Esophagus muscularis mucosa (tissue), 4 donors: ENCODE results near the gene USP48. TPM values are rescaled to one million over a fixed set of nuclear protein-coding genes. Genes with fewer than 3 reads are reported as not detected.

Experiments
- DNase-seq: peaks from one replicate; pipeline ENCODE4 v3.0.0-alpha.2; 2017; ENCODE audit errors: extremely low spot score
- H3K27ac ChIP-seq, 4 donors: fragments of 200-600 bp; sonication (generic); replicated peaks in 1 of 4; 1 replicate in 3 of 4; 2 replicates in 1 of 4; pipeline ENCODE4 v1.5.1; 2016 to 2019; ENCODE audit warnings: mild to moderate bottlenecking in 1 of 4
- H3K27me3 ChIP-seq, 4 donors: fragments of 200-600 bp; sonication (generic); one replicate each; pipeline versions ENCODE4 v1.5.1 to v1.6.0; 2016 to 2019
- H3K36me3 ChIP-seq, 4 donors: fragments of 200-600 bp; sonication (generic); one replicate each; pipeline ENCODE4 v1.5.1; 2016 to 2019
- H3K4me1 ChIP-seq, 4 donors: fragments of 200-600 bp; sonication (generic); one replicate each; pipeline ENCODE4 v1.5.1; 2016 to 2019
- H3K4me3 ChIP-seq, 4 donors: fragments of 200-600 bp; sonication (generic); 1 replicate in 2 of 4; 2 replicates in 2 of 4; pipeline ENCODE4 v1.5.1; 2016 to 2019; ENCODE audit warnings: mild to moderate bottlenecking in 4 of 4, moderate library complexity in 1 of 4
- H3K9me3 ChIP-seq, 4 donors: fragments of 200-600 bp; sonication (generic); 1 replicate in 3 of 4; 2 replicates in 1 of 4; pipeline ENCODE4 v1.5.1; 2016 to 2019
- CTCF ChIP-seq, 3 experiments: fragments of 200-600 bp in 2 of 3; fragments of 450-650 bp in 1 of 3; sonication (generic) in 2 of 3; IDR thresholded peaks; one replicate each; pipeline ENCODE4 v1.5.1; 2017 to 2019; ENCODE audit warnings: antibody characterized with exemption in 3 of 3, mild to moderate bottlenecking in 2 of 3, moderate library complexity in 1 of 3
- EP300 ChIP-seq: sonication (generic); formaldehyde crosslinking; IDR thresholded peaks from one replicate; pipeline ENCODE4 v1.6.1; 2017; ENCODE audit warnings: antibody characterized with exemption
- POLR2A ChIP-seq: fragments of 450-650 bp; IDR thresholded peaks from one replicate; pipeline ENCODE4 v1.6.1; 2017; ENCODE audit warnings: antibody characterized with exemption, moderate library complexity, mild to moderate bottlenecking, low read depth
- POLR2AphosphoS5 ChIP-seq, 2 donors: sonication (generic); formaldehyde crosslinking; IDR thresholded peaks; one replicate each; pipeline ENCODE4 v1.6.1; 2017; ENCODE audit warnings: antibody characterized with exemption in 2 of 2
- WGBS: methylation state at CpG from one replicate; pipeline ENCODE4 v1.1.5; 2018; 5-methylcytosine and 5-hydroxymethylcytosine counted together
- intact Hi-C: fragments of 100-400 bp; cut with DNase I; formaldehyde crosslinking; loops from one replicate; pipeline ENCODE4 v1.15.1; 2023
- total RNA-seq, 4 donors: library from RNA; depleted of rRNA; stranded (reverse); fragments of >200 nt; gene quantifications; one replicate each; pipeline versions ENCODE4 v1.1.0 to v1.2.1, GENCODE V29; 2016

Gene USP48
- total RNA-seq, 4 donors from 2014 or later: 29.3 to 46.5 (median 37.7) TPM

GRCh38 chr1:21811875-21812305 lies 28.9 kb upstream of the USP48 start, which contains the start of gene LDLRAD2:
Gene LDLRAD2 (plus strand): TSS chr1:21812265. CDS start chr1:21812452, 187 bp downstream.
- Histone ChIP-seq H3K9me3 (no peaks in the 10 kb centered on the region), H3K4me1 (peaks cover 7 to 18% (median 11%) of the 10 kb centered on the region in 4 donors), H3K27ac (no peak within 1 kb of the TSS), H3K27me3 (peaks cover 0 to 15% (median 8%) of the 10 kb centered on the region in 4 donors), H3K4me3 (no peak within 1 kb of the TSS), H3K36me3 (no peaks in the 10 kb centered on the region)
- DNase-seq: no peak
- TF ChIP-seq EP300: no peak
- TF ChIP-seq POLR2A: no peak
- TF ChIP-seq POLR2AphosphoS5 (IDR thresholded peaks at IDR 0.05): no peak
- no peak for TF ChIP-seq CTCF (IDR thresholded peaks at IDR 0.05)
- 63% methylated on average over 2 of the region's 2 CpGs for WGBS
- intact Hi-C loops: no loop called here

- H3K9me3 ChIP-seq: no peaks in the 10 kb centered on the region
- WGBS: 82% methylated on average over 2 of the region's 2 CpGs
- intact Hi-C loops: no loop called here
These were observed 21.6 kb upstream of the USP48 start for GRCh38 chr1:21804536-21804935.

GRCh38 chr1:21801100-21801499 lies 18.2 kb upstream of the USP48 start:
- TF ChIP-seq POLR2A: no peak
- no peak for TF ChIP-seq CTCF (IDR thresholded peaks at IDR 0.05)
- no peak for TF ChIP-seq POLR2AphosphoS5 (IDR thresholded peaks at IDR 0.05)
- Histone ChIP-seq H3K9me3 (no peaks in the 10 kb centered on the region), H3K36me3 (no peaks in the 10 kb centered on the region), H3K4me3 (no peak overlapping the region), H3K27me3 (no peaks in the 10 kb centered on the region), H3K27ac (no peak overlapping the region), H3K4me1 (no peaks in the 10 kb centered on the region)
- no peak for DNase-seq
- intact Hi-C loops: no loop called here
- 100% methylated on average over 4 of the region's 4 CpGs for WGBS

More at GRCh38 chr1:21804536-21804935, 21.6 kb upstream of the USP48 start:
- no peak overlapping the region for H3K27ac ChIP-seq
- no peak for DNase-seq
- H3K4me3 ChIP-seq: no peak overlapping the region
- H3K36me3 ChIP-seq: no peaks in the 10 kb centered on the region
- H3K4me1 ChIP-seq: no peaks in the 10 kb centered on the region
- H3K27me3 ChIP-seq: no peaks in the 10 kb centered on the region
- TF ChIP-seq POLR2AphosphoS5 (IDR thresholded peaks at IDR 0.05) (no peak), POLR2A (no peak), EP300 (no peak), CTCF (IDR thresholded peaks at IDR 0.05) (no peak)

GRCh38 chr1:21799730-21800129 lies 16.8 kb upstream of the USP48 start:
- H3K36me3 ChIP-seq: no peaks in the 10 kb centered on the region
- no peaks in the 10 kb centered on the region for H3K4me1 ChIP-seq
- TF ChIP-seq CTCF (IDR thresholded peaks at IDR 0.05) (no peak), POLR2AphosphoS5 (IDR thresholded peaks at IDR 0.05) (no peak), EP300 (no peak), POLR2A (no peak)
- H3K9me3 ChIP-seq: no peaks in the 10 kb centered on the region
- 73% methylated on average over 5 of the region's 5 CpGs for WGBS
- no peak overlapping the region for H3K27ac ChIP-seq
- H3K27me3 ChIP-seq: no peaks in the 10 kb centered on the region
- DNase-seq: no peak
- no peak overlapping the region for H3K4me3 ChIP-seq
- intact Hi-C loops: no loop called here

DNA sequence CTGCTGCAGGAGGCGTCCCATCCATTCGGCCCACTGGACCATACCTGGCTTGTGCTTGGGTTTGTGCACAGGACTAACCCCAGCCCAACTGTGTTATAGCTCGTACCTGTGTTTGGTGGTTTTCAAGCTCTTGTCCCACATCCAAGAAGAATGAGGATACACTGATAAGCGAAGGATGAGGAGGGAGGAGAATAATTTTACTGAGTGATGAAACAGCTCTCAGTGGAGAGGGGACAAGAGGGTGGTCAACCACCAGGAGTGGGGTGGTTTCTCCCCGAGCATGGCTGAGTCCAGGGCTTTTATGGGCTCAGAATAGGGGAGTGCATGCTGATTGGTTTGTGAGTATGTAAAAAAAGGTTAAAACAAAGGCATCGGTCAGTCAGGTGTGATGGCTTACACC lies 12.1 kb upstream of the USP48 start:
- H3K4me3 ChIP-seq: no peak overlapping the region
- WGBS: 88% methylated on average over 6 of the region's 6 CpGs
- no peak for DNase-seq
- no peak for TF ChIP-seq EP300
- no peak for TF ChIP-seq POLR2AphosphoS5 (IDR thresholded peaks at IDR 0.05)
- TF ChIP-seq POLR2A: no peak
- TF ChIP-seq CTCF (IDR thresholded peaks at IDR 0.05): no peak
- no peaks in the 10 kb centered on the region for H3K9me3 ChIP-seq
- no peak overlapping the region for H3K27ac ChIP-seq
- intact Hi-C loops: no loop called here
- no peaks in the 10 kb centered on the region for H3K36me3 ChIP-seq
- H3K27me3 ChIP-seq: no peaks in the 10 kb centered on the region
- no peaks in the 10 kb centered on the region for H3K4me1 ChIP-seq
